Dermis lymphatic vessel endothelial cell (primary cell): ENCODE results near the gene NPFFR1. TPM values are rescaled to one million over a fixed set of nuclear protein-coding genes. Genes with fewer than 3 reads are reported as not detected.

Experiments used
- total RNA-seq: library from RNA; depleted of rRNA; stranded (reverse); fragments of >200 nt; gene quantifications from 2 replicates; pipeline ENCODE4 v1.2.1, GENCODE V29; 2014

NPFFR1 gene
- not detected in 2 replicates for total RNA-seq

GRCh38 chr10:70283445-70284399 lies at the start of gene NPFFR1:
TSS of gene NPFFR1 (minus strand) at chr10:70284004. CDS start at chr10:70283676, 328 bp downstream.

DNA sequence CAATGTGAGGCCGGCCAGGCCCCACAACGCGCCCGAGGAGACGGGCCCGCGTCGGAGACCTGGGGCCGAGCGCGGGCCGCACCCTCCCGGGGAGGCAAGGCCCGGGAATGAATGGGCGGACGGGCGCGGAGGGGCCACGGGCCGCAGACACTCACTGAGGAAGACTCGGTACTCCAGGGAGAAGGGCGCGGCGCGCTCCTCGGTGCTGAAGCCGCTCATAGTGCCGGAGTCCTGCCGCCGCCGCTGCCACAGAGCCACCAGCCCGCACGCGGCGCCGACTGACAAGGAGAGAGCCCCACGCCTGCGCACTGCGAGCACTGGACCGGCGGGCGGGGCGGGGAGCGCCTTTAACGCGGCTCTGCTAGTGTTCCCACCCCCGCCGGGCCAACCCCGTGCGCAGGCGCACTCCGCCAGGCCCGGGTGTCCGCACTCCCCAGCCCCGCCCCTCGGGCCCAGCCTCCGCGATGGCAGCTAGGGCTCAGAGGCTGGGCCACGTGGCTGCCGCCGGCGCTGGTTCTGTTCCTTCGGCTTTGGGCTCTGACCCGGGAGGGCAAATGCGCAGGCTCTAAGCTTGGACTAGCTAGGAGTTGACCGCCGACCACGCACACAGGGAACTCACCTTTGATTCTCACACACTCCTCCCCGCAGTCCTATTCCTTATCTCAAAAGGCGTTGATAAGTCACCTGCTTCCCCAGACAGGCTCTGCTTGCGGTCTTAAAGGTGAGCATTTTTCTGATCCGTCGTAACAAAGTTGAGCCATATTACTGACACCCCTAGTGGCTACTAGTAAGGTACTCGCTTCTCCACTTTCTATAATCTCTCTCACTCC lies 50.5 kb downstream of the NPFFR1 start, which contains the start of gene PPA1:
Gene PPA1 (minus strand): TSS at position 321 of the 830 bp plus-strand sequence. CDS start 102 bp downstream, at position 219.

Other genes with a start within 250 kb of the NPFFR1 start
- 0.11 TPM in 1 of 2 replicates, not detected in the other for gene MACROH2A2, start 231.2 kb downstream of the NPFFR1 start, total RNA-seq
- gene AIFM2, start 151.2 kb downstream of the NPFFR1 start, total RNA-seq: 0.52 and 0.87 TPM in 2 replicates
- 4.8 and 6.4 TPM in 2 replicates for gene TYSND1, start 137.3 kb downstream of the NPFFR1 start, total RNA-seq
- gene SAR1A, start 113.5 kb downstream of the NPFFR1 start, total RNA-seq: 147 and 156 TPM in 2 replicates
- 72.9 and 116 TPM in 2 replicates for gene PPA1, start 50.6 kb downstream of the NPFFR1 start, total RNA-seq
- 1.5 and 3.4 TPM in 2 replicates for gene LRRC20, start 98.6 kb upstream of the NPFFR1 start, total RNA-seq
- 25.1 and 28.9 TPM in 2 replicates for gene EIF4EBP2, start 120.1 kb upstream of the NPFFR1 start, total RNA-seq
- gene NODAL, start 157.7 kb upstream of the NPFFR1 start, total RNA-seq: not detected in 2 replicates
- gene PALD1, start 194.8 kb upstream of the NPFFR1 start, total RNA-seq: 109 and 178 TPM in 2 replicates